ENCODE measurements around the gene OSBPL10. TPM values are rescaled to one million over a fixed set of nuclear protein-coding genes. Genes with fewer than 3 reads are reported as not detected.

The OSBPL10 gene
- total RNA-seq, 2 experiments from 2014 or later = 65.7 to 170 TPM

DNA sequence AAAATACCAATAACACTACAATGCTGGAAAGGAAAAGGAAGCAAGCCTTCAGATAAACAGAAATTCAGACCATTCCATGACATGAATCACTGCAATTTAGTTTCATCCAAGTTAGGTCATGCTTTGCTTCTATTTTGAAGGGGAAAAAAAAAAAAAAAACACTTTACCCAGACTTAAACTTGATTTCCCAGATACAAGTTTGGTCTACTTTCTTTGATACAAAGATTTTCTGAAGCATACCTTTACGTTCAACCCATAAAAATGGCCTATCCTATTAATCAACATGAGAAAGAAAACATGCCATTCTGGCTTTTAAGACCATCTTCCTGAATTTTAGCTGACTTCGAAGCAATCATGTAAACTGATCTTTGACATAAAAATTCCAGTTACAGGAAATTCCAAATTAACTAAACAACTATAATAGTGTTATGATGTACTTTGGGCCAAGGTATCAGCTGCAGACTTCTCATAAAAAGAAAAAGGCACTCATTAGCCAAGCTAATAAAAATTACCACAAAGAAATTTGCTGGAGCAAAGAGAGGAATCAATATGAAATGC is 12.6 kb downstream of the OSBPL10 start:
- no peak for TF ChIP-seq EZH2phosphoT487 (IDR thresholded peaks at IDR 0.05; ENCODE audit: borderline replicate concordance, low read depth, low read length)
- TF ChIP-seq, protein P1, sequence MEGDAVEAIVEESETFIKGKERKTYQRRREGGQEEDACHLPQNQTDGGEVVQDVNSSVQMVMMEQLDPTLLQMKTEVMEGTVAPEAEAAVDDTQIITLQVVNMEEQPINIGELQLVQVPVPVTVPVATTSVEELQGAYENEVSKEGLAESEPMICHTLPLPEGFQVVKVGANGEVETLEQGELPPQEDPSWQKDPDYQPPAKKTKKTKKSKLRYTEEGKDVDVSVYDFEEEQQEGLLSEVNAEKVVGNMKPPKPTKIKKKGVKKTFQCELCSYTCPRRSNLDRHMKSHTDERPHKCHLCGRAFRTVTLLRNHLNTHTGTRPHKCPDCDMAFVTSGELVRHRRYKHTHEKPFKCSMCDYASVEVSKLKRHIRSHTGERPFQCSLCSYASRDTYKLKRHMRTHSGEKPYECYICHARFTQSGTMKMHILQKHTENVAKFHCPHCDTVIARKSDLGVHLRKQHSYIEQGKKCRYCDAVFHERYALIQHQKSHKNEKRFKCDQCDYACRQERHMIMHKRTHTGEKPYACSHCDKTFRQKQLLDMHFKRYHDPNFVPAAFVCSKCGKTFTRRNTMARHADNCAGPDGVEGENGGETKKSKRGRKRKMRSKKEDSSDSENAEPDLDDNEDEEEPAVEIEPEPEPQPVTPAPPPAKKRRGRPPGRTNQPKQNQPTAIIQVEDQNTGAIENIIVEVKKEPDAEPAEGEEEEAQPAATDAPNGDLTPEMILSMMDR (conservative IDR thresholded peaks at IDR 0.05; ENCODE audit: low read length) = no peak
- peak overlapping the region; percentile 88 for H3K27ac ChIP-seq (ENCODE audit: low read depth, low read length, poor library complexity, severe bottlenecking)
- H3K9me3 ChIP-seq (ENCODE audit: low read length) = no peaks in the 10 kb centered on the region; the same call in 1 of the 2 replicates
- H3K9me2 ChIP-seq (ENCODE audit: insufficient read depth, low read length) = no peaks in the 10 kb centered on the region
- H3K4me1 ChIP-seq (ENCODE audit: insufficient read depth, low read length, poor library complexity, severe bottlenecking) = peaks cover 88% of the 10 kb centered on the region
- DNase-seq (ENCODE audit: low spot score) = no peak
- H3K79me2 ChIP-seq (ENCODE audit: insufficient read depth, low read depth, low read length) = peaks cover 95% of the 10 kb centered on the region
- peaks cover 44% of the 10 kb centered on the region for H3K36me3 ChIP-seq (ENCODE audit: insufficient read depth, low read length)
- POLR2A ChIA-PET = interaction anchor here (0.6 to 6.7 kb wide), 10 partner anchors 8 to 1362 kb away, joined by 3 to 76 read pairs (median 10); partner anchors contain the start of gene TGFBR2
- H2AFZ ChIP-seq (ENCODE audit: low read length) = no peak overlapping the region
- H3K4me3 ChIP-seq (ENCODE audit: low read depth, low read length, poor library complexity, severe bottlenecking) = peak overlapping the region; percentile 91
- CTCF ChIA-PET (ENCODE audit: unreplicated experiment) = interaction anchor here (0.7 kb wide), 1 partner anchor 21 kb away, joined by 4 read pairs; no protein-coding TSS in a partner anchor
- intact Hi-C loops (cut with micrococcal nuclease; ENCODE audit: unreplicated experiment) = no loop called here
- H3K4me2 ChIP-seq (ENCODE audit: low read length) = peak overlapping the region; percentile 88
- BruUV-seq (replicated peaks) = no TSS peak
- H4K20me1 ChIP-seq (ENCODE audit: insufficient read depth, low read length) = no peaks in the 10 kb centered on the region

DNA sequence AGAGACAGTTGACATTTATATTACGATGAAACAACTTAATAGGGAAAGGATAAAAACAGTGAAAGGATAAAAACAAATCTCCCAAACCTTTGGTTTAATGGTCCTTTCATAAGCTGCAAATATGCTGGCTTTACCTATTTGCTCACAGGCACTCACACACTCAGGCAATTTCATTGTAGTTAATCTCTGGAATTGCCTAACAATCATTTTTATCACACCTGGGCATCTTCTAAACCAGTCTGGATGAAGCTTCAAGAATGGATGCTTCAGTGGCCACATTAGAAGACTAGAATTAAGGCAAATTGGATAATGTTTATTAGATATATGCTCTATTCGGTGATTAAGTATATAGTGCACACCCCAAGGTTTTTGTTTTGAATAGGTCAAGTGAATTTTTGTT is 13.5 kb downstream of the OSBPL10 start:
- Histone ChIP-seq H3K4me1 (ENCODE audit: insufficient read depth, low read length, poor library complexity, severe bottlenecking) (peaks cover 88% of the 10 kb centered on the region), H4K20me1 (ENCODE audit: insufficient read depth, low read length) (no peaks in the 10 kb centered on the region), H3K4me3 (ENCODE audit: low read depth, low read length, poor library complexity, severe bottlenecking) (peak overlapping the region; percentile 91), H3K4me2 (ENCODE audit: low read length) (peak overlapping the region; percentile 88), H3K9me2 (ENCODE audit: insufficient read depth, low read length) (no peaks in the 10 kb centered on the region), H3K9me3 (ENCODE audit: low read length) (no peaks in the 10 kb centered on the region; the same call in 1 of the 2 replicates), H3K36me3 (ENCODE audit: insufficient read depth, low read length) (peaks cover 50% of the 10 kb centered on the region), H3K79me2 (ENCODE audit: insufficient read depth, low read depth, low read length) (peaks cover 95% of the 10 kb centered on the region), H2AFZ (ENCODE audit: low read length) (no peak overlapping the region), H3K27ac (ENCODE audit: low read depth, low read length, poor library complexity, severe bottlenecking) (peak overlapping the region; percentile 88)
- TF ChIP-seq EZH2phosphoT487 (IDR thresholded peaks at IDR 0.05; ENCODE audit: borderline replicate concordance, low read depth, low read length) = no peak
- TF ChIP-seq, protein P1 (conservative IDR thresholded peaks at IDR 0.05; ENCODE audit: low read length) = no peak
- POLR2A ChIA-PET = interaction anchor here (0.7 to 5.0 kb wide), 16 partner anchors 7 to 1349 kb away, joined by 3 to 76 read pairs (median 6); partner anchors contain the start of genes OSBPL10, STT3B and ZNF860
- intact Hi-C loops (cut with micrococcal nuclease; ENCODE audit: unreplicated experiment) = no loop called here
- no peak for DNase-seq (ENCODE audit: low spot score)
- CTCF ChIA-PET (ENCODE audit: unreplicated experiment) = interaction anchor here (1.4 kb wide), 1 partner anchor 16 kb away, joined by 5 read pairs; no protein-coding TSS in a partner anchor
- BruUV-seq (replicated peaks) = no TSS peak
